SU-DHL-6 (cell line): ENCODE results near the gene SLC34A3.

Experiments
- EZH2phosphoT487 ChIP-seq: fragments of 200-600 bp; sonication (generic), shearing (Covaris generic); conservative IDR thresholded peaks from 2 replicates; pipeline ENCODE4 v1.6.1; 2018; ENCODE audit warnings: mild to moderate bottlenecking, antibody characterized with exemption, low read length, moderate library complexity, mixed read lengths
- TF ChIP-seq, protein P1 (sequence below): fragments of 200-600 bp; sonication (generic); IDR thresholded peaks from one replicate; pipeline ENCODE4 v1.5.1; 2017; ENCODE audit warnings: antibody characterized with exemption, mild to moderate bottlenecking, low read length, moderate library complexity; ENCODE audit not compliant: insufficient read depth, poor library complexity, severe bottlenecking

DNA sequence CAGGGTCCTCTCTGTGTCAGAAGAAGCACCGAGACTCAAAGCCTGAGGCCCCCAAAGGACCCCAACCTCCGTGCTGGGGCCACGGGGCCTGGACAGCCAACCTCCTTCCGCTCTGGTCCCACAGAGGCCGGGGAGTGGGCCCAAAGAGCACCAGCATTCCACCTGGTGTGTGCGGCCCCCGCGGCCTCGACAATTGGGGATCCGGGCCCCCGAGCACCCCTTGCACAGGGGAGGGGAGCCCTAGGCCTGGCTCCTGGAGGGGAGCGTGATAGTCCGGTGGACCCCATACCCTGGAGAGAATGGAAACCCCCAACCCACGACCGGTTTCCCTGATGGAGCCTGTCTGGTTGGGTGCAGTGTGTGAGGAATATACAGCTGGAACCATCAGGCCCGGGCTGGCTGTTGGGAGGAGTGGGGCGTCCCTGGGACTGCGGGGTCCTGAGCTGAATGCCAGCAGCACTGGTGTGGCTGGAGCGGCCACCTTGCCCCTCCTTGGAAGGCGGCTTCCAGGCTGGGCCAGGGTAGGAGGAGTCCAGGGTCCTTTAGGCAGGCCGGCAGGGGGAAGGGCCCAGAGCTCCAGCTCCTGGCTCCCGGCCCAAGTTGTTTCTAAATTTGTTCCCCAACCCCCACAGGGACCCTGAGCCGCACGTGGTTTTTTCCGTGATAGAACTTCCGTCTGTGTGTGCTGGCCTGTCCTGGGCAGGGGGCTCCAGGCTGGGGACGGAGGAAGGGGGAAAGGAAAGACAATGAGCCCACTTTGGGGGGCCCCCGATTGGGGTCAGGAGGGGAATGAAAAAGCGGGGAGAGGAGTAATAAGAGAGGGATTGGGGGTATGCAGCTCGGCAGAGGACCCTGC is 46.0 kb downstream of the SLC34A3 start:
- TF ChIP-seq, protein P1, sequence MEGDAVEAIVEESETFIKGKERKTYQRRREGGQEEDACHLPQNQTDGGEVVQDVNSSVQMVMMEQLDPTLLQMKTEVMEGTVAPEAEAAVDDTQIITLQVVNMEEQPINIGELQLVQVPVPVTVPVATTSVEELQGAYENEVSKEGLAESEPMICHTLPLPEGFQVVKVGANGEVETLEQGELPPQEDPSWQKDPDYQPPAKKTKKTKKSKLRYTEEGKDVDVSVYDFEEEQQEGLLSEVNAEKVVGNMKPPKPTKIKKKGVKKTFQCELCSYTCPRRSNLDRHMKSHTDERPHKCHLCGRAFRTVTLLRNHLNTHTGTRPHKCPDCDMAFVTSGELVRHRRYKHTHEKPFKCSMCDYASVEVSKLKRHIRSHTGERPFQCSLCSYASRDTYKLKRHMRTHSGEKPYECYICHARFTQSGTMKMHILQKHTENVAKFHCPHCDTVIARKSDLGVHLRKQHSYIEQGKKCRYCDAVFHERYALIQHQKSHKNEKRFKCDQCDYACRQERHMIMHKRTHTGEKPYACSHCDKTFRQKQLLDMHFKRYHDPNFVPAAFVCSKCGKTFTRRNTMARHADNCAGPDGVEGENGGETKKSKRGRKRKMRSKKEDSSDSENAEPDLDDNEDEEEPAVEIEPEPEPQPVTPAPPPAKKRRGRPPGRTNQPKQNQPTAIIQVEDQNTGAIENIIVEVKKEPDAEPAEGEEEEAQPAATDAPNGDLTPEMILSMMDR = no peak
- TF ChIP-seq EZH2phosphoT487 = no peak
